HG03097 (cell line): Measurements from ENCODE around the gene ASXL1.

Experiments
- ATAC-seq: cut with Tn5 transposase; IDR thresholded peaks from one replicate; pipeline ENCODE4 v1.9.1; 2021; ENCODE audit not compliant: unreplicated experiment, low FRiP score

Gene ASXL1

GRCh38 chr20:32450484-32451061 lies 92.4 kb downstream of the ASXL1 start:
- no peak for ATAC-seq

GRCh38 chr20:32451340-32451681 lies 93.2 kb downstream of the ASXL1 start:
- ATAC-seq: no peak

GRCh38 chr20:32451682-32452461 lies 93.7 kb downstream of the ASXL1 start:
- no peak for ATAC-seq

GRCh38 chr20:32452776-32453466 lies 94.8 kb downstream of the ASXL1 start:
- no peak for ATAC-seq

GRCh38 chr20:32453467-32454163 lies 95.5 kb downstream of the ASXL1 start:
- ATAC-seq: no peak

- ATAC-seq: no peak
Observed at GRCh38 chr20:32454164-32455145, 96.3 kb downstream of the ASXL1 start.

GRCh38 chr20:32455171-32455900 lies 97.2 kb downstream of the ASXL1 start:
- ATAC-seq: no peak

GRCh38 chr20:32455901-32456701 lies 98.0 kb downstream of the ASXL1 start:
- ATAC-seq: no peak

GRCh38 chr20:32456869-32457478 lies 98.8 kb downstream of the ASXL1 start:
- no peak for ATAC-seq

GRCh38 chr20:32457479-32457986 lies 99.4 kb downstream of the ASXL1 start:
- no peak for ATAC-seq

GRCh38 chr20:32458061-32458836 lies 100.1 kb downstream of the ASXL1 start:
- ATAC-seq: no peak

GRCh38 chr20:32458837-32459220 lies 100.7 kb downstream of the ASXL1 start:
- ATAC-seq: no peak

- no peak for ATAC-seq
Observed at GRCh38 chr20:32460231-32460630, 102.1 kb downstream of the ASXL1 start.

- no peak for ATAC-seq
Observed at GRCh38 chr20:32460683-32461320, 102.7 kb downstream of the ASXL1 start.

- no peak for ATAC-seq
Observed at GRCh38 chr20:32461836-32462600, 103.9 kb downstream of the ASXL1 start.
